Epithelial cell of prostate (primary cell): Measurements from ENCODE around the gene C9orf40.

Experiments
- DNase-seq: peaks from one replicate; pipeline ENCODE4 v3.0.0-alpha.2; 2011; ENCODE audit warnings: low read depth, low spot score
- H3K27ac ChIP-seq: fragments of 450-650 bp; 2 replicates; pipeline ENCODE4 v1.5.1; 2017; ENCODE audit warnings: mild to moderate bottlenecking

C9orf40 gene

DNA sequence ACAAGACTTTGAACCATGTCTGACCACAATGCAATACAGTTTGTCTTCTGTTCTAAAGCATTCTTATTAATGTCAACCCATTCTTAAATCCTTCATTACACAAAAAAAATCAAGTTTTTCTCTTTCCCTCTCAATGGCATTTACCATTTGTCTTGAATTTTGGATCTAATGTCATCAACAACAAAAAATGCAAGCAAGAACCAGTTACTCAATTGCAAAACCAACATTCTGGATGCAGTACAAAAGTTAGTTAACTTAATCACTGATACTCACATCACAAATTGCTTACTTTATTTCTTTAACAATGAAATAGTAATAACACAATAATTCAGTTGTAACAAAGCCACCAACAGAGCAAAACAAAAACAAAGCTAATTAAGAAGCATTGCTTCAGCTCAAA, 6.0 kb downstream of the C9orf40 start:
- no peak for DNase-seq
- H3K27ac ChIP-seq, result no peak overlapping the region

GRCh38 chr9:74942801-74943200, 9.9 kb downstream of the C9orf40 start:
- DNase-seq, result no peak
- no peak overlapping the region for H3K27ac ChIP-seq

- DNase-seq, result no peak
- H3K27ac ChIP-seq, result no peak overlapping the region
These were observed 12.1 kb downstream of the C9orf40 start for GRCh38 chr9:74940600-74940999.

GRCh38 chr9:74935008-74935407, 17.7 kb downstream of the C9orf40 start:
- H3K27ac ChIP-seq, result no peak overlapping the region
- no peak for DNase-seq

GRCh38 chr9:74921737-74922136, 31.0 kb downstream of the C9orf40 start:
- DNase-seq, result no peak
- H3K27ac ChIP-seq, result no peak overlapping the region

- H3K27ac ChIP-seq, result no peak overlapping the region
- DNase-seq, result no peak
These were observed 31.6 kb downstream of the C9orf40 start for GRCh38 chr9:74920944-74921626.

- no peak for DNase-seq
- H3K27ac ChIP-seq, result no peak overlapping the region
These were observed 42.7 kb downstream of the C9orf40 start for GRCh38 chr9:74910036-74910435.

DNA sequence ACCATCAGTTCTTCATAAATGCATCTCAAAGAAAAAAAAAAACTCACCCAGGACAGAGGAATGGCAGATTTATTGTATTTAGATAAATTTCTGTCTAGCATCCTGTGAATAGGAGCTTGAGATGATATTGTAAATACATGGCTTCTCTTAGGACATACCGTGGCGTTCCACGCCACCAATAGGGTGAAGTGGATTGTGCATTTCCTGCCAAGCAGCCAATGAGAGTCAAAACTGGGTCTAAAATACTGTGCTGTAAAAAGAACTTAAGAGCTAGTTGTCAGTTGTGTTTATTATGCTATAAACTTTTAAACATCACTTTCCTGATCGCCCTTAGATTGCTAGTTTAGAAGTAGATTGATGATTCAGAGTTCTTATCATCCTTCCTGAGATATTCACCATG, 44.0 kb downstream of the C9orf40 start:
- DNase-seq, result no peak
- H3K27ac ChIP-seq, result no peak overlapping the region

DNA sequence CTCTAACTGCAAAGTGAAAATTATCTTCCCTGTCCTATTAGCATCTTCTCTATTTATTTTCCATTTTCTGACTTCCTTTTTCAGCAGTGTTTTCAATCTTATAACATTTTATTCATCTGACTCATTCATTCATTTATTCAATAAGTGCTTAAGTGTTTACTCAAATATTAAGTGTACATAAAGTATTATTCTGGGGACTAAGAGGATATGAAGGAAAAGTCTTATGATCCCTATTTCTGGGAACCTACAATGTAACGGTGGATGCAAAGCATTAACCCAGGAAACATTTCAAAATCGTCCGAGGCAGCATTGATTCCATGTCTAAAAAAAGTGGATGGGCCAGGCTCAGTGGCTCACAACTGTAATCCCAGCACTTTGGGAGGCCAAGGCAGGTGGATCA, 45.6 kb downstream of the C9orf40 start:
- DNase-seq, result no peak
- H3K27ac ChIP-seq, result no peak overlapping the region

GRCh38 chr9:74901001-74901400, 51.7 kb downstream of the C9orf40 start:
- no peak for DNase-seq
- no peak overlapping the region for H3K27ac ChIP-seq
